IMR-90 (cell line): ENCODE measurements around the gene CARD14. TPM values are rescaled to one million over a fixed set of nuclear protein-coding genes. Genes with fewer than 3 reads are reported as not detected.

ENCODE experiments used
- ATAC-seq: fragments of 200-7000 bp; cut with Tn5 transposase; 2 replicates; pipeline ENCODE4 v1.9.1; 2020; ENCODE audit warnings: low read depth, mild to moderate bottlenecking, moderate library complexity
- BruUV-seq: library from RNA; stranded (reverse); fragments of 400-500 nt; replicated peaks from 2 replicates; lab custom pipeline; 2021; lab: Mats Ljungman, UMichigan
- CTCF ChIA-PET: fragments of 300-600 bp; formaldehyde crosslinking; extraction: SDS; loops from one replicate; lab custom pipeline; 2021; ENCODE audit warnings: antibody characterized with exemption; lab: Yijun Ruan, JAX
- POLR2A ChIA-PET: fragments of 300-600 bp; sonication (Branson Sonifier 250); formaldehyde crosslinking; loops from one replicate; lab custom pipeline; 2022; ENCODE audit warnings: antibody characterized with exemption; ENCODE audit not compliant: unreplicated experiment; lab: Charles Lee
- DNase-seq: peaks from one replicate; pipeline ENCODE4 v3.0.0; 2013
- H2AFZ ChIP-seq: replicated peaks from 2 replicates; pipeline ENCODE3; 2013; ENCODE audit warnings: low read length, mild to moderate bottlenecking; ENCODE audit not compliant: poor library complexity
- H2AK5ac ChIP-seq: 2 replicates; pipeline ENCODE4 v1.6.1; 2013; ENCODE audit warnings: low read depth, low read length, inconsistent platforms
- H2AK9ac ChIP-seq: replicated peaks from 2 replicates; pipeline ENCODE3; 2013; ENCODE audit warnings: mild to moderate bottlenecking, low read depth, low read length, moderate library complexity; ENCODE audit not compliant: poor library complexity
- H2BK120ac ChIP-seq: 2 replicates; pipeline ENCODE4 v1.6.1; 2013; ENCODE audit warnings: low read depth, low read length, inconsistent platforms
- H2BK15ac ChIP-seq: 3 replicates; pipeline ENCODE4 v1.6.1; 2013; ENCODE audit warnings: low read depth, low read length, inconsistent platforms
- H2BK20ac ChIP-seq: 2 replicates; pipeline ENCODE4 v1.6.1; 2013; ENCODE audit warnings: low read depth, mild to moderate bottlenecking, inconsistent platforms, low read length, moderate library complexity
- H2BK5ac ChIP-seq: 2 replicates; pipeline ENCODE4 v1.6.1; 2013; ENCODE audit warnings: mild to moderate bottlenecking, low read depth, low read length, inconsistent platforms; ENCODE audit not compliant: poor library complexity, severe bottlenecking
- H3K14ac ChIP-seq: replicated peaks from 2 replicates; pipeline ENCODE4 v1.6.1; 2013; ENCODE audit warnings: low read depth, low read length, inconsistent platforms
- H3K18ac ChIP-seq: 2 replicates; pipeline ENCODE4 v1.6.1; 2013; ENCODE audit warnings: low read depth, low read length, control low read depth
- H3K23ac ChIP-seq: 2 replicates; pipeline ENCODE4 v1.6.1; 2013; ENCODE audit warnings: low read depth, low read length, inconsistent platforms
- H3K27ac ChIP-seq: 2 replicates; pipeline ENCODE4 v1.5.1; 2013; ENCODE audit warnings: mild to moderate bottlenecking, control low read depth, low read length; ENCODE audit not compliant: insufficient read depth
- H3K27me3 ChIP-seq: 2 replicates; pipeline ENCODE4 v1.6.1; 2013; ENCODE audit warnings: low read length; ENCODE audit not compliant: control insufficient read depth, insufficient read depth
- H3K36me3 ChIP-seq: 2 replicates; pipeline ENCODE4 v1.6.1; 2013; ENCODE audit warnings: low read length, mixed read lengths; ENCODE audit not compliant: control insufficient read depth, insufficient read depth
- H3K4ac ChIP-seq: 2 replicates; pipeline ENCODE4 v1.6.1; 2013; ENCODE audit warnings: low read depth, low read length, inconsistent platforms
- H3K4me1 ChIP-seq: 2 replicates; pipeline ENCODE4 v1.6.1; 2013; ENCODE audit warnings: low read length, mixed read lengths; ENCODE audit not compliant: control insufficient read depth, insufficient read depth
- H3K4me2 ChIP-seq: 2 replicates; pipeline ENCODE4 v1.6.1; 2013; ENCODE audit warnings: low read depth, mild to moderate bottlenecking, control low read depth, low read length, moderate library complexity
- H3K4me3 ChIP-seq: 2 replicates; pipeline ENCODE4 v1.5.1; 2013; ENCODE audit warnings: low read depth, mild to moderate bottlenecking, control low read depth, low read length, moderate library complexity; ENCODE audit not compliant: insufficient read depth
- H3K56ac ChIP-seq: 2 replicates; pipeline ENCODE4 v1.6.1; 2013; ENCODE audit warnings: low read length, inconsistent platforms; ENCODE audit not compliant: insufficient read depth; ENCODE audit errors: extremely low read depth
- H3K79me1 ChIP-seq, 2 experiments: 2 replicates each; pipeline ENCODE4 v1.6.1; 2013; ENCODE audit warnings: low read length in 2 of 2, inconsistent platforms in 1 of 2, low read depth in 1 of 2
- H3K9ac ChIP-seq: 2 replicates; pipeline ENCODE4 v1.6.1; 2013; ENCODE audit warnings: low read depth, low read length, control low read depth
- H3K9me1 ChIP-seq: 2 replicates; pipeline ENCODE4 v1.6.1; 2013; ENCODE audit warnings: low read length, inconsistent platforms; ENCODE audit not compliant: insufficient read depth
- H3K9me3 ChIP-seq: 2 replicates; pipeline ENCODE4 v1.6.1; 2013; ENCODE audit warnings: low read length; ENCODE audit not compliant: control insufficient read depth, insufficient read depth
- H4K20me1 ChIP-seq: 2 replicates; pipeline ENCODE4 v1.6.1; 2013; ENCODE audit warnings: low read length, inconsistent platforms; ENCODE audit not compliant: insufficient read depth
- H4K5ac ChIP-seq: 2 replicates; pipeline ENCODE4 v1.6.1; 2013; ENCODE audit warnings: mild to moderate bottlenecking, low read depth, low read length, control low read depth
- H4K8ac ChIP-seq, 2 experiments: 2 replicates each; pipeline ENCODE4 v1.6.1; 2013; ENCODE audit warnings: low read depth in 2 of 2, low read length in 2 of 2, control low read depth in 1 of 2, inconsistent platforms in 1 of 2
- H4K91ac ChIP-seq: 2 replicates; pipeline ENCODE4 v1.6.1; 2013; ENCODE audit warnings: low read depth, low read length, inconsistent platforms; ENCODE audit not compliant: insufficient read depth
- ELK1 ChIP-seq: fragments of 150-350 bp; IDR thresholded peaks from 2 replicates; pipeline ENCODE4 v1.6.1; 2016; ENCODE audit warnings: low read depth, mild to moderate bottlenecking, low read length, moderate library complexity, borderline replicate concordance
- MAFK ChIP-seq: IDR thresholded peaks from 2 replicates; pipeline ENCODE4 v1.6.1; 2012; ENCODE audit warnings: low read depth, low read length, improper control_type of control experiment
- MAZ ChIP-seq: IDR thresholded peaks from 2 replicates; pipeline ENCODE4 v1.6.1; 2012; ENCODE audit warnings: low read depth, mild to moderate bottlenecking, low read length, improper control_type of control experiment, moderate library complexity, borderline replicate concordance
- MXI1 ChIP-seq: IDR thresholded peaks from 2 replicates; pipeline ENCODE4 v1.6.1; 2012; ENCODE audit warnings: low read depth, mild to moderate bottlenecking, low read length, moderate library complexity, borderline replicate concordance
- RAD21 ChIP-seq: IDR thresholded peaks from 2 replicates; pipeline ENCODE4 v1.6.1; 2012; ENCODE audit warnings: low read length, improper control_type of control experiment
- RFX5 ChIP-seq: IDR thresholded peaks from 2 replicates; pipeline ENCODE4 v1.8.0; 2012; ENCODE audit warnings: low read depth, mild to moderate bottlenecking, low read length, moderate library complexity
- SMC3 ChIP-seq: fragments of 150-350 bp; IDR thresholded peaks from 2 replicates; pipeline ENCODE4 v1.6.1; 2016; ENCODE audit warnings: low read depth, mild to moderate bottlenecking, antibody characterized with exemption, low read length, moderate library complexity
- WGBS, 2 experiments: methylation state at CpG; one replicate each; pipeline versions ENCODE4 v1.1.5 to v1.1.7; 2013; ENCODE audit warnings: missing lambda C conversion rate in 2 of 2; ENCODE audit not compliant: insufficient read length in 1 of 2; ENCODE audit errors: extremely low coverage in 2 of 2; 5-methylcytosine and 5-hydroxymethylcytosine counted together
- dilution Hi-C: fragments of 300-500 bp; cut with HindIII; formaldehyde crosslinking; loops from one replicate; pipeline ENCODE4 v1.14.3; 2018; ENCODE audit warnings: low sequenced_read_pairs; ENCODE audit not compliant: unreplicated experiment
- in situ Hi-C: fragments of 300-500 bp; cut with MboI; formaldehyde crosslinking; loops from 3 replicates; pipeline ENCODE4 v1.14.3; 2019; ENCODE audit warnings: low sequenced_read_pairs, inconsistent platforms, mixed read lengths
- intact Hi-C: fragments of 100-400 bp; cut with micrococcal nuclease; formaldehyde crosslinking; loops from 2 replicates; pipeline ENCODE4 v1.10.0; 2022
- polyA plus RNA-seq, 3 experiments: library from polyadenylated mRNA; depleted of rRNA; stranded (reverse); fragments of >200 nt; gene quantifications; 2 replicates each; pipeline ENCODE4 v1.2.3, GENCODE V29; 2012; ENCODE audit warnings: low replicate concordance in 1 of 3
- total RNA-seq: library from RNA; depleted of rRNA; stranded (reverse); fragments of >200 nt; gene quantifications from 2 replicates; pipeline ENCODE4 v1.2.3, GENCODE V29; 2012
- TF ChIP-seq, protein P1 (sequence below): fragments of 150-350 bp; IDR thresholded peaks from 2 replicates; pipeline ENCODE4 v1.6.1; 2017; ENCODE audit warnings: mild to moderate bottlenecking, antibody characterized with exemption, low read length, low read depth

The CARD14 gene
- total and polyA plus RNA-seq, 2 of the 4 experiments (the other 2 are of a cell fraction) = not detected

- intact Hi-C loops = loop anchor here (10.0 kb wide), 1 partner anchor 167 kb away; no protein-coding TSS in a partner anchor
- ChIA-PET POLR2A (no interaction called here), CTCF (no interaction called here)
Observed at GRCh38 chr17:80251966-80252365, 82.1 kb downstream of the CARD14 start.

More at GRCh38 chr17:80251966-80252365, 82.1 kb downstream of the CARD14 start:
- in situ Hi-C loops = no loop called here
- H2BK15ac ChIP-seq = 0 out of 3 replicates have a peak overlapping the region, but pooled peaks have one; percentile 27
- no peak overlapping the region for H4K5ac ChIP-seq
- H3K4me2 ChIP-seq = no peak overlapping the region
- H3K14ac ChIP-seq = no peak overlapping the region
- H3K4ac ChIP-seq = no peak overlapping the region; the same call in 1 of the 2 replicates
- no peak for ATAC-seq
- no peak overlapping the region for H2BK120ac ChIP-seq
- no peaks in the 10 kb centered on the region for H3K9me3 ChIP-seq
- H3K23ac ChIP-seq = no peak overlapping the region
- DNase-seq = no peak
- H4K20me1 ChIP-seq = no peaks in the 10 kb centered on the region
- peak overlapping the region; percentile 42 for H2AK9ac ChIP-seq
- TF ChIP-seq, protein P1, sequence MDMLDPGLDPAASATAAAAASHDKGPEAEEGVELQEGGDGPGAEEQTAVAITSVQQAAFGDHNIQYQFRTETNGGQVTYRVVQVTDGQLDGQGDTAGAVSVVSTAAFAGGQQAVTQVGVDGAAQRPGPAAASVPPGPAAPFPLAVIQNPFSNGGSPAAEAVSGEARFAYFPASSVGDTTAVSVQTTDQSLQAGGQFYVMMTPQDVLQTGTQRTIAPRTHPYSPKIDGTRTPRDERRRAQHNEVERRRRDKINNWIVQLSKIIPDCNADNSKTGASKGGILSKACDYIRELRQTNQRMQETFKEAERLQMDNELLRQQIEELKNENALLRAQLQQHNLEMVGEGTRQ = no peak
- TF ChIP-seq MXI1 = no peak
- no peak for TF ChIP-seq RAD21
- TF ChIP-seq MAZ = no peak
- no peak for TF ChIP-seq ELK1
- TF ChIP-seq MAFK = no peak
- no peak for TF ChIP-seq RFX5
- TF ChIP-seq SMC3 = no peak
- peak overlapping the region; percentile 54; the same call in 1 of the 2 replicates for H2AK5ac ChIP-seq
- H2AFZ ChIP-seq = peak overlapping the region; percentile 21
- H3K9ac ChIP-seq = no peak overlapping the region
- H3K4me3 ChIP-seq = no peak overlapping the region
- no peak overlapping the region for H3K18ac ChIP-seq
- H4K8ac ChIP-seq = no peak overlapping the region
- no TSS peak for BruUV-seq
- H3K27ac ChIP-seq = no peak overlapping the region
- no peak overlapping the region for H2BK5ac ChIP-seq
- peaks cover 8% of the 10 kb centered on the region for H3K4me1 ChIP-seq
- H2BK20ac ChIP-seq = 0 out of 2 replicates have a peak overlapping the region, but pooled peaks have one; percentile 46
- no peak overlapping the region for H3K56ac ChIP-seq
- no peaks in the 10 kb centered on the region for H3K27me3 ChIP-seq
- dilution Hi-C loops = no loop called here
- no peaks in the 10 kb centered on the region for H3K79me1 ChIP-seq
- H3K36me3 ChIP-seq = peaks cover 29% of the 10 kb centered on the region
- WGBS, 2 experiments = 91% methylated on average over 4 of the region's 11 CpGs; no CpG with 5 or more reads in 1 of the 2 experiments
- H4K91ac ChIP-seq = peak overlapping the region; percentile 12; the same call in 1 of the 2 replicates
- H3K9me1 ChIP-seq = peaks cover 6% of the 10 kb centered on the region; the same call in 1 of the 2 replicates
